ENCODE measurements around the gene CEP170B. TPM values are rescaled to one million over a fixed set of nuclear protein-coding genes. Genes with fewer than 3 reads are reported as not detected.
"Not testable (repeated sequence)": the region's sequence is repeated elsewhere in the genome, so short reads cannot be mapped to it uniquely, and the experiment has no call there.

CEP170B gene
- 3.8 and 4.1 TPM in 2 replicates for total RNA-seq

GRCh38 chr14:104865081-104865630, at the start of gene CEP170B:
TSS of gene CEP170B (plus strand) at chr14:104865268. CDS start at chr14:104868451, 3,183 bp downstream.
- intact Hi-C loops (cut with micrococcal nuclease): loop anchor here (1.0 to 2.0 kb wide), 2 partner anchors 38 to 97 kb away; no protein-coding TSS in a partner anchor

- intact Hi-C loops (cut with micrococcal nuclease): no loop called here
Measured at GRCh38 chr14:104816616-104816884, 48.5 kb upstream of the CEP170B start.

- intact Hi-C loops (cut with micrococcal nuclease): no loop called here
Measured at GRCh38 chr14:104817930-104818713, 46.9 kb upstream of the CEP170B start.

GRCh38 chr14:104818714-104819161, 46.3 kb upstream of the CEP170B start:
- intact Hi-C loops (cut with micrococcal nuclease): no loop called here

- intact Hi-C loops (cut with micrococcal nuclease): no loop called here
Measured at GRCh38 chr14:104819361-104819781, 45.7 kb upstream of the CEP170B start.

- intact Hi-C loops (cut with micrococcal nuclease): no loop called here
Measured at GRCh38 chr14:104820669-104821228, 44.3 kb upstream of the CEP170B start.

GRCh38 chr14:104821229-104821945, 43.7 kb upstream of the CEP170B start:
- intact Hi-C loops (cut with micrococcal nuclease): no loop called here

GRCh38 chr14:104821971-104822608, 43.0 kb upstream of the CEP170B start:
- intact Hi-C loops (cut with micrococcal nuclease): no loop called here

- intact Hi-C loops (cut with micrococcal nuclease): no loop called here
Measured at GRCh38 chr14:104822821-104823615, 42.0 kb upstream of the CEP170B start.

GRCh38 chr14:104824353-104824997, 40.6 kb upstream of the CEP170B start:
- intact Hi-C loops (cut with micrococcal nuclease): no loop called here

- intact Hi-C loops (cut with micrococcal nuclease): loop anchor here (1.0 to 2.0 kb wide), 3 partner anchors 26 to 58 kb away; partner anchors contain the start of gene CEP170B
Measured at GRCh38 chr14:104826189-104826860, 38.7 kb upstream of the CEP170B start.

- intact Hi-C loops (cut with micrococcal nuclease): loop anchor here (1.0 to 2.0 kb wide), 3 partner anchors 27 to 59 kb away; partner anchors contain the start of gene CEP170B
Measured at GRCh38 chr14:104826861-104827176, 38.2 kb upstream of the CEP170B start.

GRCh38 chr14:104827177-104828055, 37.7 kb upstream of the CEP170B start:
- intact Hi-C loops (cut with micrococcal nuclease): loop anchor here (2.0 kb wide), 1 partner anchor 37 kb away; the partner anchor contains the start of gene CEP170B

GRCh38 chr14:104830781-104831180, 34.3 kb upstream of the CEP170B start:
- intact Hi-C loops (cut with micrococcal nuclease): no loop called here

GRCh38 chr14:104836171-104836935, 28.7 kb upstream of the CEP170B start:
- intact Hi-C loops (cut with micrococcal nuclease): not testable (repeated sequence)

- intact Hi-C loops (cut with micrococcal nuclease): no loop called here
Measured at GRCh38 chr14:104841730-104842129, 23.3 kb upstream of the CEP170B start.

GRCh38 chr14:104843006-104843405, 22.1 kb upstream of the CEP170B start:
- intact Hi-C loops (cut with micrococcal nuclease): no loop called here

Data from T-helper 2 cell treated with Interferon-gamma antibody and Interleukin-4, amounts not matched to agents 100 ng/mL and 5 ng/mL, for 36 hours (primary cell).